Measurements from ENCODE around the gene PNP. TPM values are rescaled to one million over a fixed set of nuclear protein-coding genes. Genes with fewer than 3 reads are reported as not detected.

PNP gene
- total and polyA plus RNA-seq, 4 donors, result 22.9 to 156 (median 35.8) TPM

GRCh38 chr14:20424851-20425250, 44.4 kb upstream of the PNP start:
- Histone ChIP-seq H3K9me3 (ENCODE audit: control insufficient read depth in 4 of 4, low read length in 3 of 4) (no peaks in the 10 kb centered on the region), H3K27me3 (ENCODE audit: control insufficient read depth in 4 of 4, insufficient read depth in 4 of 4, low read length in 3 of 4) (no peaks in the 10 kb centered on the region), H3K4me3 (ENCODE audit: low read depth in 1 of 3, low read length in 3 of 3) (no peak overlapping the region), H3K9ac (ENCODE audit: low read depth in 1 of 2, low read length in 2 of 2) (no peak overlapping the region), H3K27ac (ENCODE audit: low read depth in 1 of 2, low read length in 2 of 2) (no peak overlapping the region), H3K4me1 (ENCODE audit: control insufficient read depth in 4 of 4, insufficient read depth in 4 of 4, low read length in 3 of 4) (peaks cover 0 to 3% (median 0%) of the 10 kb centered on the region in 4 donors), H3K36me3 (ENCODE audit: control insufficient read depth in 4 of 4, insufficient read depth in 3 of 4, low read depth in 1 of 4, low read length in 3 of 4) (no peaks in the 10 kb centered on the region)
- TF ChIP-seq NR2F2 (IDR thresholded peaks at IDR 0.05) (no peak), YY1 (IDR thresholded peaks at IDR 0.05) (no peak), MAX (IDR thresholded peaks at IDR 0.05) (no peak), FOXA2 (IDR thresholded peaks at IDR 0.05) (no peak), JUND (IDR thresholded peaks at IDR 0.05) (no peak), ATF3 (IDR thresholded peaks at IDR 0.05) (no peak), GABPA (IDR thresholded peaks at IDR 0.05 in 1 of 2, conservative IDR thresholded peaks at IDR 0.05 in 1 of 2) (no peak), TAF1 (conservative IDR thresholded peaks at IDR 0.05) (no peak), CTCF (IDR thresholded peaks at IDR 0.05; ENCODE audit: low read depth, low read length, missing input control) (no peak), HNF4A (conservative IDR thresholded peaks at IDR 0.05) (no peak), RAD21 (IDR thresholded peaks at IDR 0.05) (no peak), HNF4G (IDR thresholded peaks at IDR 0.05) (no peak), EGR1 (IDR thresholded peaks at IDR 0.05; ENCODE audit: low read depth in 2 of 2) (no peak), ZBTB33 (IDR thresholded peaks at IDR 0.05) (no peak)
- no peak for DNase-seq (ENCODE audit: low spot score)
- 30% methylated on average over 2 of the region's 2 CpGs for WGBS

GRCh38 chr14:20427231-20428009, 41.8 kb upstream of the PNP start:
- no peaks in the 10 kb centered on the region for H3K36me3 ChIP-seq (ENCODE audit: control insufficient read depth in 4 of 4, insufficient read depth in 3 of 4, low read depth in 1 of 4, low read length in 3 of 4)
- WGBS, result 54% methylated on average over 5 of the region's 5 CpGs
- H3K27ac ChIP-seq (ENCODE audit: low read depth in 1 of 2, low read length in 2 of 2), result peak overlapping the region; percentile 2 to 31
- no peaks in the 10 kb centered on the region for H3K9me3 ChIP-seq (ENCODE audit: control insufficient read depth in 4 of 4, low read length in 3 of 4)
- peaks cover 0 to 7% (median 0%) of the 10 kb centered on the region in 4 donors for H3K4me1 ChIP-seq (ENCODE audit: control insufficient read depth in 4 of 4, insufficient read depth in 4 of 4, low read length in 3 of 4)
- TF ChIP-seq RXRA (IDR thresholded peaks at IDR 0.05) (no peak), FOXA1 (IDR thresholded peaks at IDR 0.05) (no peak), FOXA2 (IDR thresholded peaks at IDR 0.05) (no peak), HNF4A (conservative IDR thresholded peaks at IDR 0.05) (no peak), JUND (IDR thresholded peaks at IDR 0.05) (no peak), NR2F2 (IDR thresholded peaks at IDR 0.05) (no peak)
- no peak overlapping the region for H3K9ac ChIP-seq (ENCODE audit: low read depth in 1 of 2, low read length in 2 of 2)
- no peak overlapping the region for H3K4me3 ChIP-seq (ENCODE audit: low read depth in 1 of 3, low read length in 3 of 3)
- no peaks in the 10 kb centered on the region for H3K27me3 ChIP-seq (ENCODE audit: control insufficient read depth in 4 of 4, insufficient read depth in 4 of 4, low read length in 3 of 4)
- DNase-seq (ENCODE audit: low spot score), result no peak

Data from liver (tissue), 9 donors.